ENCODE measurements around the gene MORN1. TPM values are rescaled to one million over a fixed set of nuclear protein-coding genes. Genes with fewer than 3 reads are reported as not detected.
A peak's percentile ranks its signal among the peaks of the same experiment; 100 is the strongest.

MORN1 gene
- total and polyA plus RNA-seq, 8 donors = 2.6 to 18.1 (median 5.7) TPM

GRCh38 chr1:2320760-2321667 lies 70.3 kb downstream of the MORN1 start:
- H3K27ac ChIP-seq = peak overlapping the region in 4 of 5 donors; percentile 65 to 81 (median 70)
- peaks cover 0 to 16% (median 13%) of the 10 kb centered on the region in 3 donors for H3K27me3 ChIP-seq
- WGBS, 5 donors = 66 to 71% (median 70%) methylated on average over 23 to 41 of the region's 41 CpGs
- H3K36me3 ChIP-seq = no peaks in the 10 kb centered on the region
- no peak overlapping the region for H3K4me3 ChIP-seq
- DNase-seq = peak in 1 of 2 donors; percentile 54
- H3K4me1 ChIP-seq = peaks cover 25 to 41% (median 32%) of the 10 kb centered on the region in 4 donors
- no peaks in the 10 kb centered on the region for H3K9me3 ChIP-seq
- intact Hi-C loops (cut with DNase I; ENCODE audit: low total_unique reads) = no loop called here
- no peak for TF ChIP-seq POLR2AphosphoS5 (IDR thresholded peaks at IDR 0.05)

GRCh38 chr1:2320006-2320405 lies 71.3 kb downstream of the MORN1 start:
- H3K27ac ChIP-seq = peak overlapping the region in 1 of 5 donors; percentile 81
- H3K36me3 ChIP-seq = no peaks in the 10 kb centered on the region
- WGBS, 5 donors = 72 to 86% (median 83%) methylated on average over 3 to 15 of the region's 15 CpGs
- intact Hi-C loops (cut with DNase I; ENCODE audit: low total_unique reads) = no loop called here
- peaks cover 0 to 23% (median 13%) of the 10 kb centered on the region in 3 donors for H3K27me3 ChIP-seq
- H3K4me1 ChIP-seq = peaks cover 25 to 49% (median 42%) of the 10 kb centered on the region in 4 donors
- no peak for TF ChIP-seq EP300 (IDR thresholded peaks at IDR 0.05)
- TF ChIP-seq POLR2AphosphoS5 (IDR thresholded peaks at IDR 0.05) = no peak
- TF ChIP-seq CTCF (IDR thresholded peaks at IDR 0.05) = no peak
- no peak for TF ChIP-seq POLR2A (IDR thresholded peaks at IDR 0.05)
- H3K9me3 ChIP-seq = no peaks in the 10 kb centered on the region
- peak in 1 of 2 donors; percentile 58 for DNase-seq
- H3K4me3 ChIP-seq = no peak overlapping the region

GRCh38 chr1:2319291-2319690 lies 72.1 kb downstream of the MORN1 start:
- Histone ChIP-seq H3K4me3 (no peak overlapping the region), H3K27me3 (peaks cover 0 to 29% (median 13%) of the 10 kb centered on the region in 3 donors), H3K36me3 (no peaks in the 10 kb centered on the region), H3K9me3 (no peaks in the 10 kb centered on the region), H3K27ac (peak overlapping the region in 2 of 5 donors; percentile 50 to 95), H3K4me1 (peaks cover 30 to 56% (median 49%) of the 10 kb centered on the region in 4 donors)
- no peak for DNase-seq
- WGBS, 5 donors = 77 to 89% (median 86%) methylated on average over 15 to 21 of the region's 21 CpGs
- intact Hi-C loops (cut with DNase I; ENCODE audit: low total_unique reads) = no loop called here
- TF ChIP-seq EP300 (IDR thresholded peaks at IDR 0.05) (no peak), POLR2A (IDR thresholded peaks at IDR 0.05) (no peak), POLR2AphosphoS5 (IDR thresholded peaks at IDR 0.05) (no peak), CTCF (IDR thresholded peaks at IDR 0.05) (no peak)

GRCh38 chr1:2318314-2319278 lies 72.8 kb downstream of the MORN1 start:
- peaks cover 37 to 63% (median 56%) of the 10 kb centered on the region in 4 donors for H3K4me1 ChIP-seq
- no peak for DNase-seq
- TF ChIP-seq CTCF (IDR thresholded peaks at IDR 0.05) (no peak), EP300 (IDR thresholded peaks at IDR 0.05) (no peak), POLR2AphosphoS5 (IDR thresholded peaks at IDR 0.05) (no peak), POLR2A (IDR thresholded peaks at IDR 0.05) (no peak)
- no peaks in the 10 kb centered on the region for H3K9me3 ChIP-seq
- no peak overlapping the region for H3K4me3 ChIP-seq
- 76 to 83% (median 77%) methylated on average over 36 to 41 of the region's 41 CpGs for WGBS, 5 donors
- intact Hi-C loops (cut with DNase I; ENCODE audit: low total_unique reads) = no loop called here
- H3K27ac ChIP-seq = peak overlapping the region in 3 of 5 donors; percentile 50 to 95 (median 81)
- H3K36me3 ChIP-seq = no peaks in the 10 kb centered on the region
- H3K27me3 ChIP-seq = peaks cover 0 to 29% (median 13%) of the 10 kb centered on the region in 3 donors
